GM21723 (cell line): Measurements from ENCODE around the gene PLEKHN1.

Experiments
- ATAC-seq: cut with Tn5 transposase; IDR thresholded peaks from one replicate; pipeline ENCODE4 v1.9.1; 2021; ENCODE audit warnings: mild to moderate bottlenecking, moderate library complexity; ENCODE audit not compliant: unreplicated experiment

Gene PLEKHN1

DNA sequence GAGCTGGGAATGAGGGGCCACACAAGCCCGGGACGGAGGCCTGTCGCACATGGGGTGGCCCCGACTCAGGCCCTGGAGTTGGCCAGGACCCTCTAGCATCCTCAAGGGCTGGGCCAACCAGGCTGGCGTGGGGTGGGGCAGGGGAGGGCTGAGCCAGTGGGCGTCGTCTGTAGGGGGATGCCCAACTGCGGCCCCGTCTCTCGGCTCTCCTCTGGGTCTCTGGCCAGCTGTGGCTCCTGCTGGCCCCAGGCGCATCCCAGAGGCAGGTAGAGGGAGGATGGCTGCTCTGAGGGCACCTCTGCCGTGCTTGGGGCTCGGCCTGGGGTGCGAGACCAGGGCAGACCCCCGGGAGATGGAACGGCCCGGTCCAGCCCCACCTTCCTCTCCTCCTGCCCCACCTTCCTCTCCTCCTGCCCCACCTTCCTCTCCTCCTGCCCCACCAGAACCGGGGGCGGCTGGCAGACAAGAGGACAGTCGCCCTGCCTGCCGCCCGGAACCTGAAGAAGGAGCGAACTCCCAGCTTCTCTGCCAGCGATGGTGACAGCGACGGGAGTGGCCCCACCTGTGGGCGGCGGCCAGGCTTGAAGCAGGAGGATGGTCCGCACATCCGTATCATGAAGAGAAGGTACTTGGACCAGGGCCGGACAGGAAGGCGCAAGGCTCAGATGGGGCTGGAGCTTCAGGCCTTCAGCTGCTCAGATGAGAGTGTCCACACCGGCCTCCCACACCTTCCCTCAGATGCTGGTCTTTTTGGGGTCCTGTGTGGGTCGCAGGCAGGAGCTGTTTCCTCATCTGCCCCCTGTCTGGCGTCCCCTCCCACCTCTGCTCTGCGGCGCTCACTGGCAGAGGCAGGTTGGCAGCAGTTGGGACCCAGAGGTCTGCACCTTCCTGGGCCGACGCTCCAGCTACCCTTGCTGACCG, 36.3 kb upstream of the PLEKHN1 start:
- no peak for ATAC-seq

GRCh38 chr1:930633-931138, 35.6 kb upstream of the PLEKHN1 start:
- no peak for ATAC-seq

DNA sequence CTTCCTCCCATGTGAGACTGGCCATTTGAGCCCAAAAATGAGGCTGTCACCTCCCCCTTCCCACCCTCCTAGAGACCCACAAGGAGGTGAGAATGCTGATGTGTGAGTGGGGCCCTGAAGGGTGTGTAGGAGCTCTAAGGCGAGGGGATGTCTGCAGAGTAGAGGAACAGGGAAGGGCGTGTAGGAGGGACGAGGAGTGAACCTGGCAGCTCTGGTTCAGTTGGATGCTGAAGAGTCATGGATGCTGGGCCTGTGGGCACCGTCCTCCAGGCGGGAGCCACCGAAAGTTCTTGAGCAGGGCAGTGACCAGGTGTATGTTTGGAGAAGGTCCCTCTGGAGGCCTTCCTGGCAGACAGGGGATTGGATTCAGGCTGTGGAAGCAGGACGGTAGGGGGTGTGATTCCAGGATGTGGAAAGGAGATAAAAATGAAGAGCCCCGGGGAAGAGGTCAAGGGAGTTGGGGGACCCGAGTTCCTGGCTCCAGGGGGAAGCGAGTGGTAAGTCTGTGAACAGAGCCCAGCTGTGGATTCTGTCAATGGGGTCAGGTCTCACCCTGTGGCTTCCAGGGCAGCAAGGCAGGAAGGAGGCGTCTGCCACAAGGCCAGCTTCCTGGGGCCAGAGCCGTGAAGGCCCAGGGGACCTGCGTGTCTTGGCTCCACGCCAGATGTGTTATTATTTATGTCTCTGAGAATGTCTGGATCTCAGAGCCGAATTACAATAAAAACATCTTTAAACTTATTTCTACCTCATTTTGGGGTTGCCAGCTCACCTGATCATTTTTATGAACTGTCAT, 34.7 kb upstream of the PLEKHN1 start:
- no peak for ATAC-seq

GRCh38 chr1:932173-932510, 34.1 kb upstream of the PLEKHN1 start:
- no peak for ATAC-seq

DNA sequence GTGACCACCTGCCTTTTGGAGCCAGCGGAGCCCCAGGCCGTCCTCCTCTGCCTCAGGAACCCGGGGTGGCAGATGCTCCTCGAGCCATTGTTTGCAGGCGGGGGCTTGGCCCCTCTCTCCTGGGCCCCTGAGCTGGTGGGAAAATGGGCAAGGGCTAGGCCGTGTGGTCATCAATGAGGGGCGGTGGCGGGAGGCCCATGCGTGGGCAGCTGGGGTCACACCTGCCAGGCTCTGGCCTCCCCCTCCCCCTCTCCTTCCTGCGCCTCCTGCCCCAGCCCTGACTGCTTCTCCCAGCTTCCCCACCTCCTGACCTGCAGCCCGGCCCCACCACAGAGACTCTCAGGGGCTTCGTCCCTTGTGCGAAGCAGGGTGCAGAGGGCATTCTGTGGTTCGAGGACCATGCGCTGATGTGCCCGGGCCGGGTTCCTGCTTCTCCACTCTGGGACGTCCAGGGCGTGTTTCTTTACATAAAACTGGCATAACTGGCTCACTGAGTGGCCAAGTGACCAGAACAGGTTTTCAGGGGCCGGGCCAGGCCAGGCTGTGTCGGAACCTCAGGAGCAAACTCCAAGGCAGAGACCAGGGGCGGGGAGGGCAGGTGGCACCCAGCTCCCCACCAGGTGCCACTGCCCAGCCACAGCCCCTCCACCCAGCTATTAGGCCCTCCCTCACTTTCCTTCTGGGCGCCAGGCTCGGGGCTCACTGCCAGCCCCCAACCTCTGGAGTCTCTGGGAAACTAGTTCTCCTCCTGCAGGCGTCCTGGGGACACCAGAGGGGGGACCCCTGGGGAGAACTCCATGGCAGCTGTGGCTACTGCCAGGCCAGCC, 33.3 kb upstream of the PLEKHN1 start:
- ATAC-seq, result no peak

DNA sequence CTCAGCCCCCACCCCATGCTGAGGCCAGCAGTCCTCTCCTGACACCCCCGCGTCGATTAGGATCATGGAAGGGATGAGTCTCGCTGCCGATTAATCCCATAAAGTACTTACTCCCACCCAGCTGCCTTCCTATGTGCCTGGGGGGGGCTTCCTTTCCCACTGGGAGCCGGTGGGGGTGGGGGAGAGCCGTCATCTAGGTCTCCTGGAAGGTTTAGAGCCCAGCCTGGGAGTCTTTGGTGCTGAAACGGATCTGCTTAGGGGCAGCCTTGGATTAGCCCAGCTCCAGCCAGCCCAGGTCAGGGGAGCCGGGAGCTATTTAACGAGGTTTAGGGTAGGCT, 32.7 kb upstream of the PLEKHN1 start:
- ATAC-seq, result no peak

- ATAC-seq, result no peak
Observed at GRCh38 chr1:934991-935750, 31.1 kb upstream of the PLEKHN1 start.

- no peak for ATAC-seq
Observed at GRCh38 chr1:935751-936231, 30.5 kb upstream of the PLEKHN1 start.

DNA sequence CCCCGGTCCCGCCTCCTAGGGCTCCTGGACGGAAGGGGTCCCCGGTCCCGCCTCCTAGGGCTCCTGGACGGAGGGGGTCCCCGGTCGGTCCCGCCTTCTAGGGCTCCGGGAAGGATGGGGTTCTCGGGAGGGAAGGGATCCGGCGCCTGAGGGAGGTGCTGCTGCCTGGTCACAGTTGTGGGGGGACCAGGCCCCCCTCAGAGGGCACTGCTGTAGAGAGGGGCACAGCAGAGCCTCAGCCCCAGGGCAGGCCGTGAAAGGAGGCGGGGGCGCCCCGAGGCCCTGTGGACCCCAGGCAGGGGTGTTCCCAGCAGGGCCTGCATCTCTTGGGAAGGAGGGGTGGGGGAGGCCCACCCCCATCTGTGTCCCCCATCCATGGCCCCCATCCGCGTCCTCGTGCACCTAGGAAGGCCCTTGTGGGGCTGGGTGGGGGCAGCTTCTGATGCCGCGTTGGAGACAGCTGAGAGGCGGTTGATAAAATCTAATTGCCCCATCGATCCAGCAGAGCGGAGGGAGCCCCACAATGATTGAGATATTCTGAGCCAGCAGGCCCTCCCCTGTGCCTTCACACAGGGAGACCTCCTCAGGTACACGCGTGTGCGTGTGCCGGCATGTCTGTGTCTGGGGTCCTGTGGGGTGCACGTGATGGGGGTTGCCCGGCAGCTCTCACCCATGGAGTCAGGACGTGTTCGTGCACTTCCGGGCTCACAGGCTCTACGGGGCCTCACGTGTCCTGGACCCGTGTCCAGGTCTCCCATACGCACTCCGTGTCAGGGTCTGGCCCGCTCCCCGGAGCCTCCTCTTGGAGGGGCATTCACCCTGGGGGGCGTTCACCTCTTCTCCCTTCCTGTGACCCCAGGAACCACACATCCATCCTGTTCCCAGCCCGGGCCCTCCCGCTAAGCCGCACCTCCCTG, 29.7 kb upstream of the PLEKHN1 start:
- no peak for ATAC-seq

GRCh38 chr1:937521-937920, 28.8 kb upstream of the PLEKHN1 start:
- ATAC-seq, result no peak

GRCh38 chr1:938088-938683, 28.1 kb upstream of the PLEKHN1 start:
- ATAC-seq, result no peak

- no peak for ATAC-seq
Observed at GRCh38 chr1:938711-939489, 27.4 kb upstream of the PLEKHN1 start.

DNA sequence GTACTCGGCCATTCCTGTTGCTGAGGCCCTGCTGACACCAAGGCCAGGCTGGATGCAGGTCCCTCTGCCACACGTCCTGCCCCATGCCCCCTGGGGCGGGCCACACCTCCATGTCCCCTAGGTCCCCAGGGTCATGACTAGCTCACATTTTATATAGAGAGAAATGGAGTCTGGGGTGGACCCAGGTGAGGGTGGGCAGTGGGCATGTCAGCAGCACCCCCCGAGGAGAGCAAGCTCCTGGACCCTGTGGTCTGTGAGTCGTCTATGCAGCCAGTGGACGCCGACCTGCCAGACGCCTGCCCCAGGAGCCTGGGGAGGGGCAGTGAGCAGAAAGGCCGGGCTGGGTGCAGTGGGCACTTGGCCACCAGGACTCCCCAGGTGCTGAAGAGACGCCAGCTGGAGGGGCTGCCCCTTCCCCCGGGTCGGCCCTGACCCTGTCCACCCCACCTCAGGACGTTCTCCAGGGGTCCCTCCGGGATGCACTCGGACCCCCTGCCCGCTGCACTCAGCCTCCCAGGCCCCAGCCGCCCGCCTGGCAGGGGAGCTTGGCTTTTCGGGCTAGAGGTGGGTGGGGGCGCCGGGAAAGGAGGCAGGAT, 26.7 kb upstream of the PLEKHN1 start:
- no peak for ATAC-seq

DNA sequence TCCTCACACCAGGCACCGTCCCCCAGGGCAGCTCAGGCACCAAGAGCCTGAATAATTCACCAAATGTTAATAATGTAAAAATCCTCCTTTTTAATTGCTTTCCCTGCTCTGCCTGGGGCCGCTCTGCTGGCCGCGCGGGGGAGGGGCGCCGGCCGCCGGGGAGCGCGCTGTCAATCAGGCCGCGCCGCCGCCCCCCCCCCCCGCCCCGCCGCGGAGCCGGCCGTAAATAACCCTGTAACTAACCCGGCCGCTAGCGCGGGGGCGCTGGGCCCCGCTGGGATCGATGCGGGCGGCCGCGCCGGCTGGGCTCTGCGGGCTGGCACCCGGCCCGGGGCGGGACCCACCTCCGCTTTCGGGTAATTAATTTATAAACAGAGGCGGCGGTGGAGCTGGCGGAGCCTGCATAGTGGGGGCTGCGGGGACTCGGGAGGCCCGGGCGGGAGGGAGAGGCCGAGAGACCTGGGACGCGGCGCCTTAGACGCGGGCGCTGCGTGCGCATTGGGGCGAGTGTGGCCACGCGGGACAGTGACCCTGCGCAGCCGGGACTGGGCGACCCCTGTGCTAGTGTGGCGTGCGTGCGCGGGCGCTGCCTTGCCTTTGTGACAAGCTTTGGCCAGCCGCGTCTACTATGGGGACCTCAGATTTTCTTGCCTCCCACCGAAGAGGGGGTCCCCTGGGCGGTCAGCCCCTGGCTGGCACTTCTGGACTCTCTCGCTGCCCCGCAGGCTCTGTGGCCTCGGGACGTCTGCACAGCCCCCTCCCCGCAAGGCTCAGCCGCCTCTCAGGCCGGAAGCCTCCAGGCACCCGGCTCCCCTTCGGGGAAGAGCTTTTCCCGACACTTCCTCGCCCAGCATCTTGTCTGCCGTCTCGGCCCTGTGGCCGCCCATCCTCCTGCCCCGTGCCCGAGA, 25.9 kb upstream of the PLEKHN1 start:
- no peak for ATAC-seq

DNA sequence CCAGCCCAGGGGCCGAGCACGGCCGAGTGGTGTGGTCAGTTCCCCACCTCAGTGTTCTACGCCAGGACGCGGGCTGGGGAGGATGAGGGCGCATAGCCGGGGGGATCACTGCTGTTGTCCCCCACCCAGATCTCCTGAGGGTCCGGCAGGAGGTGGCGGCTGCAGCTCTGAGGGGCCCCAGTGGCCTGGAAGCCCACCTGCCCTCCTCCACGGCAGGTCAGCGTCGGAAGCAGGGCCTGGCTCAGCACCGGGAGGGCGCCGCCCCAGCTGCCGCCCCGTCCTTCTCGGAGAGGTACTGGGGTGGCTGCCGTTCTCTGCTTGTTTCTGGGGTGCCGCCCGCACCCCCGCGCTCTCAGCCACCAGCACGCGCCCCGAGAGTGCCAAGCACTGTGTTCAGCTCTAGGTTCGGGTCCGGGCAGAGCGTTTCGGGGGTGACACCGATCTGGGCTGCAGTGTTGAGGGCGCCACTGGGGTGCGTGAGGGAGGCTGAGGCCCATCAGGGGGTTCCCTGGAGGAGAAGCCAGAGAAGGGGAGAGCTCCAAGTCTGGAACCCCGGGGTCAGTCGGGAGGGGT, 25.2 kb upstream of the PLEKHN1 start:
- ATAC-seq, result no peak
